Measurements from ENCODE around the gene DENND5A.
"Not testable (repeated sequence)": the region's sequence is repeated elsewhere in the genome, so short reads cannot be mapped to it uniquely, and the experiment has no call there.

DENND5A gene

GRCh38 chr11:9104580-9104979 is 160.6 kb downstream of the DENND5A start:
- no peak for DNase-seq (ENCODE audit: insufficient read length, low spot score)
- FAIRE-seq, result no peak

- DNase-seq (ENCODE audit: insufficient read length, low spot score), result no peak
- FAIRE-seq, result no peak
Measured at GRCh38 chr11:9103542-9104276, 161.4 kb downstream of the DENND5A start.

GRCh38 chr11:9099617-9100016 is 165.5 kb downstream of the DENND5A start:
- FAIRE-seq (no peak), DNase-seq (ENCODE audit: insufficient read length, low spot score) (no peak)

GRCh38 chr11:9098455-9098854 is 166.7 kb downstream of the DENND5A start:
- not testable (repeated sequence) for FAIRE-seq; DNase-seq (ENCODE audit: insufficient read length, low spot score)

- not testable (repeated sequence) for DNase-seq (ENCODE audit: insufficient read length, low spot score); FAIRE-seq
Measured at GRCh38 chr11:9097186-9097943, 167.8 kb downstream of the DENND5A start.

GRCh38 chr11:9096427-9096826 is 168.7 kb downstream of the DENND5A start:
- FAIRE-seq (no peak), DNase-seq (ENCODE audit: insufficient read length, low spot score) (no peak)

GRCh38 chr11:9095421-9095820 is 169.7 kb downstream of the DENND5A start:
- FAIRE-seq, result no peak
- DNase-seq (ENCODE audit: insufficient read length, low spot score), result no peak

GRCh38 chr11:9094420-9094819 is 170.7 kb downstream of the DENND5A start:
- DNase-seq (ENCODE audit: insufficient read length, low spot score) (no peak), FAIRE-seq (no peak)

- FAIRE-seq (no peak), DNase-seq (ENCODE audit: insufficient read length, low spot score) (no peak)
Measured at GRCh38 chr11:9092853-9093778, 172.0 kb downstream of the DENND5A start.

GRCh38 chr11:9092072-9092471 is 173.1 kb downstream of the DENND5A start:
- DNase-seq (ENCODE audit: insufficient read length, low spot score) (no peak), FAIRE-seq (no peak)

GRCh38 chr11:9091044-9091922 is 173.9 kb downstream of the DENND5A start, which contains the start of gene SCUBE2:
TSS of gene SCUBE2 (minus strand) at chr11:9091599. CDS start at chr11:9091528, 71 bp downstream.
- FAIRE-seq, result no peak
- no peak for DNase-seq (ENCODE audit: insufficient read length, low spot score)

GRCh38 chr11:9090488-9091043 is 174.6 kb downstream of the DENND5A start:
- FAIRE-seq (no peak), DNase-seq (ENCODE audit: insufficient read length, low spot score) (no peak)

- FAIRE-seq, result no peak
Measured at GRCh38 chr11:9089636-9090035, 175.5 kb downstream of the DENND5A start.

GRCh38 chr11:9089061-9089460 is 176.1 kb downstream of the DENND5A start:
- FAIRE-seq (no peak), DNase-seq (ENCODE audit: insufficient read length, low spot score) (no peak)

More at GRCh38 chr11:9089636-9090035, 175.5 kb downstream of the DENND5A start:
- DNase-seq (ENCODE audit: insufficient read length, low spot score), result no peak

All from GM19239 (cell line).